IgD-negative memory B cell (primary cell): Measurements from ENCODE around the gene CEP131. TPM values are rescaled to one million over a fixed set of nuclear protein-coding genes. Genes with fewer than 3 reads are reported as not detected.

ENCODE experiments used
- H3K27ac Mint-ChIP-seq, 3 donors: one replicate each; pipeline ENCODE4 v1.8.0; 2020 to 2022; ENCODE audit warnings: mild to moderate bottlenecking in 3 of 3, mixed read lengths in 3 of 3, moderate library complexity in 1 of 3
- H3K27me3 Mint-ChIP-seq: one replicate; pipeline ENCODE4 v1.8.0; 2021; ENCODE audit warnings: mixed read lengths
- H3K36me3 Mint-ChIP-seq: one replicate; pipeline ENCODE4 v1.8.0; 2020; ENCODE audit warnings: mild to moderate bottlenecking, mixed read lengths
- H3K4me1 Mint-ChIP-seq, 3 donors: one replicate each; pipeline ENCODE4 v1.8.0; 2020 to 2022; ENCODE audit warnings: mixed read lengths in 3 of 3, mild to moderate bottlenecking in 1 of 3
- H3K4me3 Mint-ChIP-seq, 4 donors: one replicate each; pipeline ENCODE4 v1.8.0; 2020 to 2022; ENCODE audit warnings: mild to moderate bottlenecking in 4 of 4, mixed read lengths in 4 of 4, moderate library complexity in 3 of 4
- H3K9me3 Mint-ChIP-seq, 3 donors: one replicate each; pipeline ENCODE4 v1.8.0; 2020 to 2021; ENCODE audit warnings: mixed read lengths in 3 of 3, mild to moderate bottlenecking in 1 of 3
- polyA plus RNA-seq: library from polyadenylated mRNA; unstranded; fragments of 300-500 nt; fragmentation: Illumina TruSeq; gene quantifications from one replicate; pipeline ENCODE4 v1.2.3, GENCODE V29; 2021

Gene CEP131
- polyA plus RNA-seq, 1 donor from 2014 or later: 10.8 TPM

DNA sequence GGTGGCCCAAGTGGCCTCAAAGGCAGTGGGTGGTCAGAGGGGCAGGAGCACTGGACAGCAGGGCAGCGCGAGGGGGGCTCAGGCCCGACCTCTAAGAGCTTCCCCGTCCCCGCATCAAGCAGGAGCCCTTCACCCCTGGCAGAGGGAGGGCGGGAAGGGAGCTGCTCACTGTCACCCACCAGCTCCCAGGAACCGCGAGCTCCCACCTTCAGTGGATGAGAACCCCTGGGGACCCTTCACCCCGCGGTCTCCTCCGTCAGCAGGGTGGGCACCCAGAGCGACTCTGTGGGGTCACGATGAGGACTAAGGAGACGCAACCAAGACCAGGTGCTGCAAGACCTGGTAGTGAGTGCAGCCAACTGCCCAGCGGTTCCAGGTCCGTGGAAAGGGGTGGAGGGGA, 13.6 kb downstream of the CEP131 start:
- peaks cover 2% of the 10 kb centered on the region for H3K36me3 Mint-ChIP-seq
- H3K9me3 Mint-ChIP-seq: no peaks in the 10 kb centered on the region
- peaks cover 0 to 8% (median 5%) of the 10 kb centered on the region in 3 donors for H3K4me1 Mint-ChIP-seq
- peak overlapping the region in 1 of 3 donors; percentile 67 for H3K27ac Mint-ChIP-seq
- no peak overlapping the region for H3K4me3 Mint-ChIP-seq
- H3K27me3 Mint-ChIP-seq: no peaks in the 10 kb centered on the region

DNA sequence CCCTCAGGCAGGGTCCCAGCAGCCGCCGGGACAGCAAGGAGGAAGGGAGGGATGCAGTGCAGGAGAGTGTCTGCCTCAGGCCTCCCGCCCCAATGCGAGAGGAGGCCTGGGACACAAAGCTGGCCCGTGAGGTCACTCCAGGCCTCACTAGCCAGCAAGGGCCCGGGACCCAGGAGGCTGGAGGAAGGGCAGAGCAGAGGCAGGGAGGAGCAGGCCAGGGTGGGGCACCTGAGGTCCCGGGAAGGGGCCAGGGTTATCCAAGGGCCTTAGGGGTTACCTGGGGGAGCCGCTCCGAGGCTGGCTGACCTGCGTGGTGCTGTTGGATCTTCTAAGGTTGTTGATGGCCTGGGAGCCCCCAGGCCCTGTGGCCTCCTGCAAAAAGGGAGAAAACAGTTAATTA, 14.1 kb downstream of the CEP131 start:
- peaks cover 0 to 8% (median 5%) of the 10 kb centered on the region in 3 donors for H3K4me1 Mint-ChIP-seq
- H3K36me3 Mint-ChIP-seq: peaks cover 2% of the 10 kb centered on the region
- H3K9me3 Mint-ChIP-seq: no peaks in the 10 kb centered on the region
- H3K27me3 Mint-ChIP-seq: no peaks in the 10 kb centered on the region
- peak overlapping the region in 1 of 3 donors; percentile 67 for H3K27ac Mint-ChIP-seq
- no peak overlapping the region for H3K4me3 Mint-ChIP-seq

DNA sequence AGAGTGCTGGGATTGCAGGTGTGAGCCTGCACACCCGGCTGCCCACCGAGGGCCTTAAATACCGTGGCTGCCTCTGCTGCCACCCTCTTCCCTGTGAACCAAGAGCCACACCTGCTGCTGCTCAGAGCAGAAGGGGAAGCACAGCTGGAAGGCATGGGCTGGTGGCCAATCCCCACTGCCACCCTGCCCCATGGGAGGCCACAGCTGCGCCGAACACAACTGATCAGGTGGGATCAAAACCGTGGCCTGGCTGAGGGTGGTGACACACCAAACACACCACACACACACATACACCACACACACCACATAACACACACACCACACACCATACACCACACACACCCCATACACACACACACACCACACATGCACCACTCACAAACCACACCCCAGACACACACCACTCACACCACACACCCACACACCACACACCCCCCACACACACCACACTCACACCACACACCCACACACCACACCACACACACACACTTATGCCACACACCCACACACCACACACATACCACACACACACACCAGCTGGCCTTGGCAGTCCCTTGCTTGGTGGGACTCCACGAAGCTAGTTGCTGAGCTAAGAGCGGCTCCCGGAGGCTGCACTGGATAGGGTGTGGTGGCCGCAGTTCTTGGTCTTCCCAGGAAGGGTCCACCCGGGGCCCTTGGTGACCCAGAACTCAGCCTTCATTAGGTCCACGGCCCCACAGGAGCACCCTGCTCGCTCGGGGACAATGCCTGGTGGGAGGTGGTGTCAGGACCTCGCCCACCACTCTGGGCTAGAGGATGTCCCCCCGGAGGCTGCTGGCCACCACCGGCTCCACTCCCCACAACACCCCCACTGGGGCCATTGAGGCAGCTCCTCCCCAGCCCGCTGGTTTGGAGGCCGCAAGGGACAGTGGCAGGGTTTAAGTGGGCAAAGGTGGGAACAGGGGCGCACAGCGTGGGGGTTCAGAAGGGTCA, 14.9 kb downstream of the CEP131 start:
- Mint-ChIP-seq H3K4me3 (no peak overlapping the region), H3K4me1 (peaks cover 0 to 6% (median 5%) of the 10 kb centered on the region in 3 donors), H3K9me3 (no peaks in the 10 kb centered on the region), H3K27ac (peak overlapping the region in 1 of 3 donors; percentile 20), H3K27me3 (no peaks in the 10 kb centered on the region), H3K36me3 (peaks cover 2% of the 10 kb centered on the region)

DNA sequence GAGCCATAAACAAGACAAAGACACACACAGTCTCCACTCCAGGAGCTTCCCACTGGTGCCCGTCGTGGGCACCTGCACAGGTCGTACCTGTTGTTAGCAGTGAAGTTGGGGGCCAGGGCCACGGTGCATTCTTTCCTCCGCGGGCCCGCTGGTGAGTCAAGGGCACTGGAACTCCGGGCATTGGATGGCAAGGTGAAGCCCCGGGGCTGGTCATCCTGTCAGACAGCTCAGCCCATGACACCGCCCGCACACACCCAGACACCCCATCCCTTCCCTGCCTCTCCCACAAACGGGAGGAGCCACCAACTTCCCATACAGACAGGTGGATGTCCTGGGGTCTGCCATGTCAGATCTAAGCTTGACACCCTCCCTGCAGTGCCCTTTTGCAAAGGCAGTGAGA, 16.1 kb downstream of the CEP131 start:
- Mint-ChIP-seq H3K4me3 (no peak overlapping the region), H3K36me3 (peaks cover 2% of the 10 kb centered on the region), H3K4me1 (peaks cover 0 to 3% (median 3%) of the 10 kb centered on the region in 3 donors), H3K9me3 (no peaks in the 10 kb centered on the region), H3K27me3 (no peaks in the 10 kb centered on the region), H3K27ac (no peak overlapping the region)

DNA sequence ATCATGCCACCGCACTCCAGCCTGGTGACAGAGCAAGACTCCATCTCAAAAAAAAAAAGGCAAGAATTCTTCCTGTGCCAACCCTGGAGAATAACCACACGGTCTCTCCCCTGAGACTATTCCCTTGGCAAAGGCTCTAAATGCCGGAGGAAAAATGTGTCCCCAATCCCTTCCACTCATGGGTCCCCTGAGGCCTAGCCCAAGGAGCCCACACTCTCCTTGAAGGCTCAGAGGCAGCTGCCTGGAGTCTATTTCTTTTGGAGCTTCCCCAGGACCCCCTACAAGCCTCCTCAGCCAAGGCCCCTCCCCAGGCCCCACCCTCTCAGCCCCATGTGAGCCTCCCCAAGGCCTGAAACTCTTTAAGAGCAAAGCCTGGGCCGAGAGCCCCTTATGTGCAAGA, 16.6 kb downstream of the CEP131 start:
- Mint-ChIP-seq H3K4me3 (no peak overlapping the region), H3K9me3 (no peaks in the 10 kb centered on the region), H3K36me3 (peaks cover 2% of the 10 kb centered on the region), H3K4me1 (peaks cover 0 to 3% (median 3%) of the 10 kb centered on the region in 3 donors), H3K27me3 (no peaks in the 10 kb centered on the region), H3K27ac (no peak overlapping the region)

DNA sequence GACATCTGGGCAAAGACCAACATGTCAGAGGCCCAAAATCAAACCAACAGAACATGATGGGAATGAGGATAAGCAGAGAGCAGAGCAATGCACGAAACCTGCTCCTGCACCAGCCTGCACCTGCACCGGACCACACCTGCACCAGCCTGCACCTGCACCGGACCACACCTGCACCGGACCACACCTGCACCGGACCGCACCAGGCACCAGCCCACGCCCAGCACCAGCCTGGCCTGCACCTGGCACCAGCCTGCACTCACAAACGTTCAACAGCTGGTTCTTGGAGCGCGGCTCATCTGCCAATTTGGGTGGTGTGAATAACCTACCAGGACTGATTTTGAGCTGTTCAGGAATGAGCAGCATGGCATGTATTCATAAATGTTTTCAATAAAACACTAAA, 18.2 kb downstream of the CEP131 start:
- Mint-ChIP-seq H3K9me3 (no peaks in the 10 kb centered on the region), H3K36me3 (peaks cover 2% of the 10 kb centered on the region), H3K27me3 (no peaks in the 10 kb centered on the region), H3K4me1 (peaks cover 0 to 3% (median 2%) of the 10 kb centered on the region in 3 donors), H3K4me3 (no peak overlapping the region), H3K27ac (no peak overlapping the region)

DNA sequence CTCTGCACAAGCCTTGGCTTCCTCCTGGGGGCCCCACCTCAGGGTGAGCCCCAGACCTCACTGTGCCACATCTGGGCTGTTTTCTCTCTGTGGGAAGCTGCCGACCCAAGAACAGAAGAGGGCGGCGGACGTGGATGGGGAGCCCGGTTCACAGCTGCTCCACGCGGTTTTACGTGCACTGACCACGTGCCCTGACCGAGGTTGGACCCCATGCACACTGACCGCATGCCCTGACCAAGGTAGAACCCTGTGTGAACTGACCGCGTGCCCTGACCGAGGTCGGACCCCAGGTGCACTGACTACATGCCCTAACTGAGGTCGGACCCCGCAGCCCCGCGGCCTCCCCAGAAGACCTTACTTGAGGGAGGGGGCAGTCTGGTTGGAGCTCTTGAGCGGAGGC, 19.6 kb downstream of the CEP131 start:
- Mint-ChIP-seq H3K27ac (no peak overlapping the region), H3K9me3 (no peaks in the 10 kb centered on the region), H3K36me3 (peaks cover 2% of the 10 kb centered on the region), H3K4me1 (peaks cover 0 to 3% (median 2%) of the 10 kb centered on the region in 3 donors), H3K4me3 (no peak overlapping the region), H3K27me3 (no peaks in the 10 kb centered on the region)

DNA sequence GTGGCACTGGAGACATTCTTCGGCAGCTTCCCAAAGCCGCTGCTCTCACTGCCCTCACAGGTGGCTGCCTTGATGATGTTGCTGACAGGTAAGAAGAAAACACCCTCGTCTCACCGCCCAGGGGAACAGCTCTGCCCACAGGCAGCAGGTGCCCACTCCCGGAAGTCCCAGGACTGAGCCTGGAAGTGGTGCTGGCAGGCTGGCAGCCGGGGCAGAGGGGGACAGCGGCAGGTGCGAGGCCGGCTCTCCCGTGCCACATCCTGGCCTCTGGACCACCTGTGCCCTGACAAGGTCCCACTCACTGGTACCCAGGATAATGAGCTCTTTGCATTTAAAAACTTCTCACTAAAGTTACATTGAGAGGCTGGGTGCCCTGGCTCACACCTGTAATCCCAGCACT, 20.4 kb downstream of the CEP131 start:
- Mint-ChIP-seq H3K27me3 (no peaks in the 10 kb centered on the region), H3K4me1 (peaks cover 0 to 2% (median 0%) of the 10 kb centered on the region in 3 donors), H3K9me3 (no peaks in the 10 kb centered on the region), H3K4me3 (no peak overlapping the region), H3K27ac (no peak overlapping the region), H3K36me3 (peaks cover 2% of the 10 kb centered on the region)

DNA sequence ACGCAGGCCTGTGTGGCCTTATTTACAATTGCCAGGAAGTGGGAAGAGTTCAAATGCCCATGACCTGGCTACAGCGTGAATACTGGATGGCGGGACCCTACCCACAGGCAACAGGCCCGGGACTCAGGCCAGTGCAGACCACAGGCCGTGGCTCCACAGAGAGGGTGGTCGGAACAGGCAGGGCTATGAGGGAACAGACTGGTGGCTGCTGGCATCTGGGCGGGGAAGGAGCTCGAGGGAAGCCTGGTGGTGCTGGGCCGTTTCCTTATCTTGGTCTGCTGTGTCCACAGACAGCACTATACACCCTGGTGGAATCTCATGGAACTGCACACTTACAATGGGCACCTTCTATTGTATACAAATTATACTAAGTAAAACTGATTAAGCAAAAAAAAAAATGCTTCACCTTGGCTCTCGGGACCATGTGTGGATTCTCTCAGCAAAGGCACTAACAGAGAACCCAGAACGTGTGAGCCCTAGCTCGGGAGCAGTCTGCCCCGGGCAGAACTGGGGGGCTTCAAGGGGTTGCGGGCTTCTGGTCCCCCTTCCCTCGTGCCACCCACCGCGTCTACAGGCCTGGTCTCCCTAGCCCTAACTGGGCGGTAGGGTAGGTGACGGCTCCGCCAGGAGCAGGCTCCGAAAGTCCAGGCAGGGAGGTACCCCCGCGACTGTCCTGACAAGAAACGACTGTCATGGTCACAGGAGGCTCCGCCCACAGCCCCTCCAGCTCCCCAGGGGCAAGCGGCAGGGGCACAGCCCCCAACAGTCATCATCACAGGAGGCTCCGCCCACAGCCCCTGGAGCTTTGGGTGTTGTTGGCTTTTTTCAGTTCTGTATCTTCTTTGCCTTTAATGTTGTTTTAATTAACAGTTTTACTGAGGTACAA, 21.8 kb downstream of the CEP131 start:
- no peaks in the 10 kb centered on the region for H3K9me3 Mint-ChIP-seq
- H3K4me1 Mint-ChIP-seq: peaks cover 0 to 2% (median 0%) of the 10 kb centered on the region in 3 donors
- H3K27me3 Mint-ChIP-seq: no peaks in the 10 kb centered on the region
- peaks cover 2% of the 10 kb centered on the region for H3K36me3 Mint-ChIP-seq
- no peak overlapping the region for H3K4me3 Mint-ChIP-seq
- H3K27ac Mint-ChIP-seq: no peak overlapping the region

DNA sequence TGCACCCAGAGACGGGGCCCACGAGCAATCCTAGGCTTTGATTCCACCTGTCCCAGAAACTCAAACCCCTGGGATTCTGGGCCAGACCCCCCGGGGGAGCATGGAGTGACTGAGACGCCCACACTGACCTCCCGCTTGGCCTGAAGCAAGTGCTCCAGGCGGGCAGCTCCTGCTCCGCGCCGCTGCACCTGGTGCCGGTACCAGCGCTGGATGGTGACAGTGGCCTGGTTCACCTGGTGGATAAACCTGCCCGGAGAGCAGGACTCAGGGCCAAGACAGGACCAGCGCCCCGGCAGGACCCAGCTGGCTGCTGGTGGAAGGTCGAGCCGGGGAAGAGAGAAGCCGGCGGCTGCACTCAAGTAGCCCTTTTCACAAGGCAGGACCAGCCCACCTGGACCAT, 22.6 kb downstream of the CEP131 start:
- Mint-ChIP-seq H3K36me3 (peaks cover 2% of the 10 kb centered on the region), H3K4me3 (no peak overlapping the region), H3K27ac (no peak overlapping the region), H3K4me1 (peaks cover 0 to 2% (median 0%) of the 10 kb centered on the region in 3 donors), H3K9me3 (no peaks in the 10 kb centered on the region), H3K27me3 (no peaks in the 10 kb centered on the region)

DNA sequence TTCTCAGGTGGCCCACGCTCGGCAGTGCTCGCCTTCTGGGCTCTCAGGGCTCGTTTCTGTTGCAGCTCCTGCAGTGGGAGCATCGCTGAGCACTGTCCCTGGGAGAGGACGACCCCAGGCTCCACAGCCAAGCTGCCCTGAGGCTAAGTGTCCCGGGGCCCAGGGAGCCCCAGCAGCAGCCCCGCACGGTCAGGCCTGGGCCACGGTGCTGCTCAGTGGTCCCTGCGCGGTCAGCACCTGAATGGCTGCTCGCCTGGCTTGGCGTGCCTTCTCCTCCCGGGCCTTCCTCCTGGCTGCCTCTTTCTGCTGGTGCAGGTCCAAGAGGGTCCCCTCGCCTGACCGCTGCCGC, 23.3 kb downstream of the CEP131 start:
- Mint-ChIP-seq H3K36me3 (peaks cover 2% of the 10 kb centered on the region), H3K4me1 (peaks cover 0 to 2% (median 0%) of the 10 kb centered on the region in 3 donors), H3K9me3 (no peaks in the 10 kb centered on the region), H3K4me3 (no peak overlapping the region), H3K27ac (no peak overlapping the region), H3K27me3 (no peaks in the 10 kb centered on the region)

DNA sequence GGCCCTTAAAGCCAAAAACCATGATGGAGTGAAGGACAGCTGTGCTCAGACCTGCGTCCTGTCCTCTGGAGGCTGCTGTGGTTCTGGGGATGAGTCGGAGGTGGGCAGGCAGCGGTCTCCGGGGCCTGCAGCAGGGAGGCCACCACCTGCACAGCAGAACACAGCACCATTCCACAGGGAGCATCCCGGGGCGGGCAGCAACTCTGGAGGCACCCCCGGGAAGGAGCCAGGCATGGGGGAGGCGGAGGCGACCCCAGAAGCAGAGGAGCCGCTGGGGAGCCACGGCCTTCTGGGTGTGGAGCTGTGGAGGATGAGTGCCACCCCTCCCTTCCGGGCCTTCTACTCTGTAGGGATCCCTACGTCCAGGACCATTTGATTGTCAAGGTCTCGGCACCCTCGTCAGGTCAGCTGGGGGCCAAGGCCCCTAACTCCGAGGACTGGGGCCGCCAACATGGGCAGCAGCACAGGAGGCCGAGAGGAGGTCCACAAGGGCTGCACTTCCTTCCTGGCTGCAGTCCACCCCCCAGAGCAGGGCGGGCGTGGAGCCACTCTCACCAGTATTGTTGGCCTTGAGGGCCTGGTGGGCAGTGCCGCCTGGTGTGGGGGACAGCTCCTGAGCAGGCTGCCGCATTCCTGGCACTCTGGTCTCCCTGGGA, 23.8 kb downstream of the CEP131 start:
- Mint-ChIP-seq H3K4me1 (no peaks in the 10 kb centered on the region), H3K9me3 (no peaks in the 10 kb centered on the region), H3K27me3 (no peaks in the 10 kb centered on the region), H3K27ac (no peak overlapping the region), H3K36me3 (peaks cover 2% of the 10 kb centered on the region), H3K4me3 (no peak overlapping the region)

DNA sequence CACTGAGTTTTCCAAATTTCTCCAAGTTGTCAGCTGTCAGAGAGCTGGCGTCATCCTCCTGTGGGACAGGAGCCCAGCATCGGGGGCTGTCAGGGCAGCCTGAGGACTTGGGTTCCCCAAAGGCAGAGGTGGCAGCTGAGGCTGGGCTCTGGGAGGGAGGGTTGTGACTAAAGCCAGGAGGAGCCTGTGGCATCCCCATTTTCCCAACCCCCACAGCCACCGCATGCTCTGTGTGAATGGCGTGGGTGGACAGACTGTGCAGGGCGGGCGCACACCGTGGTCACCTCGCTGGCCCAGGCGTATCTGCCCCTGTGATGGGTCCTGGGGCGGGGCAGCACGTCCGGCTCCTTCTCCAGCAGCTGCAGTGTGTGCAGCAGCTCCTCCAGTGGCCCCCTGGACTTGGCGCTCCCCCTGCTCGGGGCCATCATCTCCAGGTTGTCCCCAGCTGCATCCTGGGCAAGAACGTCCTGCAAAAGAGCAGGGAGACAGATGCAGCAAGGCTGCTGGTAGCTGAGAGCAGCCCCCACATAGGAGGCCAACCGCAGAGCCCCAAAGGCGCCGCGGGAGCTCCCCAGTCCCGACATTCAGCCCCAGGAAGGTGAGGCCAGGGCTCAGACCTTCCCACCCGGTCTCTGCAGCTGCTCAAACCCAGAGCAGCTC, 24.8 kb downstream of the CEP131 start:
- no peaks in the 10 kb centered on the region for H3K4me1 Mint-ChIP-seq
- H3K36me3 Mint-ChIP-seq: peaks cover 2% of the 10 kb centered on the region
- no peak overlapping the region for H3K27ac Mint-ChIP-seq
- no peak overlapping the region for H3K4me3 Mint-ChIP-seq
- no peaks in the 10 kb centered on the region for H3K27me3 Mint-ChIP-seq
- H3K9me3 Mint-ChIP-seq: no peaks in the 10 kb centered on the region

DNA sequence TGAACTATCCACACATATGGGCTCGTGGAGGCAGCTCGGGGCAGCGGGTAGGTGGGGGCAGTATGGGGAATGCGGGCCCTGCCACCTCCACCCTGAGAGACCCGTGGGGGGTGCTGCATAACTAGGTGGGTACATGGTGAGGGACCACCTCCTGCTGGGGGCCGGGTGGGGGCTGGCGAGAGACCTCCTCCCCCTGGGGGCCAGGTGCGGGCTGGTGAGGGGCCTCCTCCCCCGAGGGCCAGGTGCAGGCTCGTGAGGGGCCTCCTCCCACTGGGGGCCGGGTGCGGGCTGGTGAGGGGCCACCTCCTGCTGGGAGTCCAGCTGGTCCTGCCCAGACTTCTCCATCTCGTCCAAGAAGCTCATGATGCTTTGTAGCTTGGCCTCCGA, 25.4 kb downstream of the CEP131 start:
- peaks cover 2% of the 10 kb centered on the region for H3K36me3 Mint-ChIP-seq
- H3K9me3 Mint-ChIP-seq: no peaks in the 10 kb centered on the region
- H3K27ac Mint-ChIP-seq: no peak overlapping the region
- H3K4me1 Mint-ChIP-seq: no peaks in the 10 kb centered on the region
- no peaks in the 10 kb centered on the region for H3K27me3 Mint-ChIP-seq
- H3K4me3 Mint-ChIP-seq: no peak overlapping the region
